ENCODE measurements around the gene DBI. TPM values are rescaled to one million over a fixed set of nuclear protein-coding genes. Genes with fewer than 3 reads are reported as not detected.

Gene DBI
- total RNA-seq, 1 donor from 2014 or later = 172 TPM

GRCh38 chr2:119387381-119388129, 20.8 kb downstream of the DBI start:
- Histone ChIP-seq H3K9me3 (no peaks in the 10 kb centered on the region), H3K27ac (peak overlapping the region; percentile 70), H3K36me3 (no peaks in the 10 kb centered on the region), H3K4me3 (no peak overlapping the region), H3K4me1 (peaks cover 31% of the 10 kb centered on the region), H3K27me3 (ENCODE audit: low read depth) (no peaks in the 10 kb centered on the region)
- ATAC-seq (peak; percentile 92 to 95), DNase-seq (peak; percentile 88)
- intact Hi-C loops (cut with DNase I) = no loop called here
- TF ChIP-seq CTCF (IDR thresholded peaks at IDR 0.05) = peak; percentile 28

- DNase-seq = no peak
- Histone ChIP-seq H3K36me3 (no peaks in the 10 kb centered on the region), H3K27ac (peak overlapping the region; percentile 8), H3K27me3 (ENCODE audit: low read depth) (no peaks in the 10 kb centered on the region), H3K4me1 (peaks cover 31% of the 10 kb centered on the region), H3K4me3 (no peak overlapping the region), H3K9me3 (no peaks in the 10 kb centered on the region)
- intact Hi-C loops (cut with DNase I) = no loop called here
- TF ChIP-seq CTCF (IDR thresholded peaks at IDR 0.05) = no peak
- no peak for ATAC-seq
Measured at GRCh38 chr2:119389615-119390306, 23.0 kb downstream of the DBI start.

- no peaks in the 10 kb centered on the region for H3K27me3 ChIP-seq (ENCODE audit: low read depth)
- no peak overlapping the region for H3K27ac ChIP-seq
- no peak overlapping the region for H3K4me3 ChIP-seq
- ATAC-seq (no peak), DNase-seq (no peak)
- TF ChIP-seq CTCF (IDR thresholded peaks at IDR 0.05) = no peak
- intact Hi-C loops (cut with DNase I) = no loop called here
- no peaks in the 10 kb centered on the region for H3K36me3 ChIP-seq
- no peaks in the 10 kb centered on the region for H3K9me3 ChIP-seq
- peaks cover 11% of the 10 kb centered on the region for H3K4me1 ChIP-seq
Measured at GRCh38 chr2:119393971-119394748, 27.4 kb downstream of the DBI start.

- intact Hi-C loops (cut with DNase I) = no loop called here
- DNase-seq = no peak
- Histone ChIP-seq H3K9me3 (no peaks in the 10 kb centered on the region), H3K36me3 (no peaks in the 10 kb centered on the region), H3K4me3 (no peak overlapping the region), H3K27ac (no peak overlapping the region), H3K27me3 (ENCODE audit: low read depth) (no peaks in the 10 kb centered on the region), H3K4me1 (no peaks in the 10 kb centered on the region)
- ATAC-seq = peak in 1 of 2 donors; percentile 26
- no peak for TF ChIP-seq CTCF (IDR thresholded peaks at IDR 0.05)
Measured at GRCh38 chr2:119397196-119397595, 30.4 kb downstream of the DBI start.

GRCh38 chr2:119402106-119402505, 35.3 kb downstream of the DBI start:
- intact Hi-C loops (cut with DNase I) = no loop called here
- no peak overlapping the region for H3K27ac ChIP-seq
- TF ChIP-seq CTCF (IDR thresholded peaks at IDR 0.05) = no peak

More at GRCh38 chr2:119402106-119402505, 35.3 kb downstream of the DBI start:
- Histone ChIP-seq H3K4me1 (no peaks in the 10 kb centered on the region), H3K4me3 (no peak overlapping the region), H3K9me3 (no peaks in the 10 kb centered on the region), H3K36me3 (no peaks in the 10 kb centered on the region), H3K27me3 (ENCODE audit: low read depth) (no peaks in the 10 kb centered on the region)
- ATAC-seq (no peak), DNase-seq (no peak)
